ENCODE data around the gene SNORC.

Gene SNORC

DNA sequence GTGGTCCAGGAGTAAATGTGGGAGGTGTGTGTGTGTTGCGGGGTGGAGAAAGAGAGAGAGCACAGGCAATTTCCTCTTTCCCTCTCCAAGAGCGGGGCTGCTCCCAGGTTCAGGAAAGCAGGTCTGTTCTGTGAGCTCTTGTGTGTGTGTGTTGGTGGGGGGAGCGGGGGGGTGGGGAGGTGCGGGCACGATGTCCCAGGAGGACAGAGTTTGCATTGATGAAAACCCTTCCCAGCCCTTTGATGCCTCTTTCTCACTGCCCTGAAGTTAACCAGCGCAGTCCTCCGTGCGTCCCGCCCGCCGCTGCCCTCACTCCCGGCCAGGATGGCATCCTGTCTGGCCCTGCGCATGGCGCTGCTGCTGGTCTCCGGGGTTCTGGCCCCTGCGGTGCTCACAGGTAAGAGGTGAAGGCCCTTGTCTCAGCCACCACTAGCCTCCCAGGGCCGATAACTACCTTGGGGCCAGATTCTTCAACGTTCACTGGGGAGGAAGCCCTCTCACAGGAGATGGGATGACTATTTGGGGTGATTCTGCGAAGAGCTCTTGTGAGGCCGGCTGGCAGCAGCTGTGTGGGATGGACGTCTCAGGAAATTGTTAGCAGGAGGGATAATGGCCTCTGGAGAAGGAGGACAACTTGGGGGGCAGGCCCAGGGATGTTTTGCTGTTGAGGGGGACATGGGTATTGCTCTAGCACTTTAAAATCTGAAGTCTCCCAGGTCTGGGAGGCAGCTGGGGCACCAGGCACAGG lies at the start of gene SNORC:
SNORC (plus strand) TSS at position 247 of the 748 bp plus-strand sequence; CDS start at position 325, 78 bp downstream.
- Histone ChIP-seq H3K4me3 (ENCODE audit: low read depth, low read length) (no peak within 1 kb of the TSS), H3K36me3 (replicated peaks) (no peaks in the 10 kb centered on the region), H3K27ac (no peak within 1 kb of the TSS), H3K27me3 (replicated peaks) (no peaks in the 10 kb centered on the region)
- TF ChIP-seq, protein P1, sequence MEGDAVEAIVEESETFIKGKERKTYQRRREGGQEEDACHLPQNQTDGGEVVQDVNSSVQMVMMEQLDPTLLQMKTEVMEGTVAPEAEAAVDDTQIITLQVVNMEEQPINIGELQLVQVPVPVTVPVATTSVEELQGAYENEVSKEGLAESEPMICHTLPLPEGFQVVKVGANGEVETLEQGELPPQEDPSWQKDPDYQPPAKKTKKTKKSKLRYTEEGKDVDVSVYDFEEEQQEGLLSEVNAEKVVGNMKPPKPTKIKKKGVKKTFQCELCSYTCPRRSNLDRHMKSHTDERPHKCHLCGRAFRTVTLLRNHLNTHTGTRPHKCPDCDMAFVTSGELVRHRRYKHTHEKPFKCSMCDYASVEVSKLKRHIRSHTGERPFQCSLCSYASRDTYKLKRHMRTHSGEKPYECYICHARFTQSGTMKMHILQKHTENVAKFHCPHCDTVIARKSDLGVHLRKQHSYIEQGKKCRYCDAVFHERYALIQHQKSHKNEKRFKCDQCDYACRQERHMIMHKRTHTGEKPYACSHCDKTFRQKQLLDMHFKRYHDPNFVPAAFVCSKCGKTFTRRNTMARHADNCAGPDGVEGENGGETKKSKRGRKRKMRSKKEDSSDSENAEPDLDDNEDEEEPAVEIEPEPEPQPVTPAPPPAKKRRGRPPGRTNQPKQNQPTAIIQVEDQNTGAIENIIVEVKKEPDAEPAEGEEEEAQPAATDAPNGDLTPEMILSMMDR (IDR thresholded peaks at IDR 0.05; ENCODE audit: low read depth, low read length, missing control alignments): no peak
- in situ Hi-C loops (cut with HindIII; ENCODE audit: low pct_ligation_motif_present, low sequenced_read_pairs): no loop called here
- DNase-seq: no peak

DNA sequence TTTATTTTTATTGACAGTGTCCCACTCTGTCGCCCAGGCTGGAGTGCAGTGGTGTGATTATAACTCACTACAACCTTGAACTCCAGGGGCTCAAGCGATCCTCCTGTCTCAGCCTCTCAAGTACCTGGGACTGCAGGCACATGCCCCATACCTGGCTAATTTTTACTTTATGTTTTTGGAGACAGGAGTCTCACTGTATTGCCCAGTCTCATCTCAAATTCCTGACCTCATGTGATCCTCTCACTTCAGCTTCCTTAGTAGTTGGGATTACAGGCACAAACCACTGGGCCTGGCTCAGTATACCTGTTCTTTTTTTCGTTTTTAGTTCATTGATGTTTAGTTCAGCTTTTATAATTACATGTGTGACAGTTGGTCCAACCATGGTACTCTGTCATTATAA lies 40.1 kb upstream of the SNORC start:
- no peak for DNase-seq
- Histone ChIP-seq H3K27ac (no peak overlapping the region), H3K4me3 (ENCODE audit: low read depth, low read length) (no peak overlapping the region), H3K36me3 (replicated peaks) (peaks cover 32% of the 10 kb centered on the region), H3K27me3 (replicated peaks) (no peaks in the 10 kb centered on the region)
- TF ChIP-seq, protein P1 (IDR thresholded peaks at IDR 0.05; ENCODE audit: low read depth, low read length, missing control alignments): no peak
- in situ Hi-C loops (cut with HindIII; ENCODE audit: low pct_ligation_motif_present, low sequenced_read_pairs): no loop called here

DNA sequence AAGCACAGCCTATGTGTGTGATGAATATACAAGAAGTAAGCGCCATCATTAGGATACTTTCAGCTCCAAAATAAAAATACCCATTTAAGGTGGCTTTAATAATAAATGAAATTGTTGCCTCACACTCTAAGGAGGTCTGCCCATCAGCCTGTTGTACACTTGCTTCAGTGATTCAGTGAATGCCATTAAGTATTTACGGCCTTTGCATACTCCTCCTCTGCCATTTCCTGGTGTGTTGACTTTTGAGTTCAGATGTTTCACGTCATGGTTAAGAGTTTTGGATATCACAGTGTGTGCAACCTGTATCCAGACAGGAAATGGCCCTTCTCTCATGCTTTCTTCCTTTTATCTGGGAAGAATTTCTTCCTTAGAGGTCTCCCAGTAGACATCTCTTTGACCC lies 38.6 kb upstream of the SNORC start:
- Histone ChIP-seq H3K4me3 (ENCODE audit: low read depth, low read length) (no peak overlapping the region), H3K27ac (no peak overlapping the region), H3K36me3 (replicated peaks) (peaks cover 25% of the 10 kb centered on the region), H3K27me3 (replicated peaks) (no peaks in the 10 kb centered on the region)
- TF ChIP-seq, protein P1 (IDR thresholded peaks at IDR 0.05; ENCODE audit: low read depth, low read length, missing control alignments): no peak
- in situ Hi-C loops (cut with HindIII; ENCODE audit: low pct_ligation_motif_present, low sequenced_read_pairs): no loop called here
- DNase-seq: no peak

DNA sequence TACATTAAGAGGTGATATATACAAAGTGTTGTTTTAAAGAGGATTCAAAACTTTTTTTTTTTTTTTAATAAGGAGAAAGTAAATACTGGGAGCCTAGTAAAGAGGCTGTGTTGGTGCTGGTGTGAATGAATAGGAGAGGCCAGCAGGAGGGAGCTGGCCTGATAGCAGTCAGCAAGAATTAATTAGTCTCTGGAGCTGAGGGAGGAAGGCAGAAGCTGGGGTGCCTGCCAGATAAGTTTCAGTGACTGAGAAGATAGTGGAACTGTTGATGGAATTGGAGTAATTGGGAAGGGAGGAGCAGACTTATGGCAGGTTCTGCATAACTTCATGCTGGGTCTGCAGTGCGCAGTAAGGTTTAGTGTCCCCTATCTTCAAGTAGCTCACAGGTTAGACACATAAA lies 36.2 kb upstream of the SNORC start:
- Histone ChIP-seq H3K27ac (no peak overlapping the region), H3K4me3 (ENCODE audit: low read depth, low read length) (no peak overlapping the region), H3K36me3 (replicated peaks) (peaks cover 25% of the 10 kb centered on the region), H3K27me3 (replicated peaks) (no peaks in the 10 kb centered on the region)
- TF ChIP-seq, protein P1 (IDR thresholded peaks at IDR 0.05; ENCODE audit: low read depth, low read length, missing control alignments): no peak
- DNase-seq: no peak
- in situ Hi-C loops (cut with HindIII; ENCODE audit: low pct_ligation_motif_present, low sequenced_read_pairs): no loop called here

DNA sequence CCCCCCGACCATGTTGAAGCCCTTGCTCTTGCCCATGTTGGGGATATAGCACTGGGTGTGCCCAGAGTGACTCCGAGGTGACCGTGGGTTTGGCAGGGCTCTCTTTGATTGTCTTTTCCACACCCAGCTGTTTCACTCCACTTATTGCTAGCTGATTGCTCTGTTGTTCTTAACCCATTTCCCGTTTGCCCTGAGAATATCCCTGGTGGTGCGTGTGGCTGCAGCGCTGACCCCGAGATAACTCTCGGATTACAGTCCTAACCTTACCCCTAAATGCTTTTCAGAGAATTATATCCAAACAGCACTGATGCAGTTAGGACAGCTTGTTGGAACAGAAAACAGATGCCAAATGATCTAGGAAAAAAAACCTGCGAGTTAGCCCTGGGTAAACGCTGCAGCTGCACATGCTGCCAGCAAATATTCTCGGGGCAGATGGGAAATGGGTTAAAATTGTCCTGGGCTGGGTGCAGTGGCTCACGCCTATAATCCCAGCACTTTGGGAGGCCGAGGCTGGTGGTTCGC lies 34.3 kb upstream of the SNORC start:
- Histone ChIP-seq H3K4me3 (ENCODE audit: low read depth, low read length) (no peak overlapping the region), H3K27ac (no peak overlapping the region), H3K27me3 (replicated peaks) (no peaks in the 10 kb centered on the region), H3K36me3 (replicated peaks) (peaks cover 32% of the 10 kb centered on the region)
- DNase-seq: no peak
- TF ChIP-seq, protein P1 (IDR thresholded peaks at IDR 0.05; ENCODE audit: low read depth, low read length, missing control alignments): no peak
- in situ Hi-C loops (cut with HindIII; ENCODE audit: low pct_ligation_motif_present, low sequenced_read_pairs): no loop called here

All from brain microvascular endothelial cell (primary cell).